Chondrocyte (in vitro differentiated cells): Measurements from ENCODE around the gene GZMA. TPM values are rescaled to one million over a fixed set of nuclear protein-coding genes. Genes with fewer than 3 reads are reported as not detected.
"Not testable (repeated sequence)": the region's sequence is repeated elsewhere in the genome, so short reads cannot be mapped to it uniquely, and the experiment has no call there.

Experiments
- DNase-seq: peaks from one replicate; pipeline ENCODE4 v3.0.0; 2021; ENCODE audit warnings: mixed read lengths, low spot score
- H3K27ac Mint-ChIP-seq: one replicate; pipeline ENCODE4 v1.8.0; 2021; ENCODE audit warnings: mild to moderate bottlenecking, moderate library complexity, mixed read lengths; ENCODE audit not compliant: unreplicated experiment
- H3K27me3 Mint-ChIP-seq: 2 replicates; pipeline ENCODE4 v1.8.0; 2021; ENCODE audit warnings: low read depth, mixed read lengths
- H3K36me3 Mint-ChIP-seq: 2 replicates; pipeline ENCODE4 v1.8.0; 2021; ENCODE audit warnings: low read depth, mixed read lengths
- H3K4me1 Mint-ChIP-seq: 2 replicates; pipeline ENCODE4 v1.8.0; 2021; ENCODE audit warnings: low read depth, mild to moderate bottlenecking, mixed read lengths
- H3K4me3 Mint-ChIP-seq: one replicate; pipeline ENCODE4 v1.8.0; 2021; ENCODE audit warnings: mild to moderate bottlenecking, moderate library complexity, mixed read lengths; ENCODE audit not compliant: unreplicated experiment
- H3K9me3 Mint-ChIP-seq: 2 replicates; pipeline ENCODE4 v1.8.0; 2021; ENCODE audit warnings: low read depth, mixed read lengths
- total RNA-seq: library from RNA; stranded (reverse); gene quantifications from 3 replicates; pipeline ENCODE4 v1.2.1, GENCODE V29; 2021
- TF ChIP-seq, protein P1 (sequence below): fragments of 200-600 bp; sonication (generic); IDR thresholded peaks from 2 replicates; pipeline ENCODE4 v1.5.0; 2021; ENCODE audit warnings: antibody characterized with exemption, mild to moderate bottlenecking, moderate library complexity

Gene GZMA
- total RNA-seq, 1 donor from 2014 or later: not detected

DNA sequence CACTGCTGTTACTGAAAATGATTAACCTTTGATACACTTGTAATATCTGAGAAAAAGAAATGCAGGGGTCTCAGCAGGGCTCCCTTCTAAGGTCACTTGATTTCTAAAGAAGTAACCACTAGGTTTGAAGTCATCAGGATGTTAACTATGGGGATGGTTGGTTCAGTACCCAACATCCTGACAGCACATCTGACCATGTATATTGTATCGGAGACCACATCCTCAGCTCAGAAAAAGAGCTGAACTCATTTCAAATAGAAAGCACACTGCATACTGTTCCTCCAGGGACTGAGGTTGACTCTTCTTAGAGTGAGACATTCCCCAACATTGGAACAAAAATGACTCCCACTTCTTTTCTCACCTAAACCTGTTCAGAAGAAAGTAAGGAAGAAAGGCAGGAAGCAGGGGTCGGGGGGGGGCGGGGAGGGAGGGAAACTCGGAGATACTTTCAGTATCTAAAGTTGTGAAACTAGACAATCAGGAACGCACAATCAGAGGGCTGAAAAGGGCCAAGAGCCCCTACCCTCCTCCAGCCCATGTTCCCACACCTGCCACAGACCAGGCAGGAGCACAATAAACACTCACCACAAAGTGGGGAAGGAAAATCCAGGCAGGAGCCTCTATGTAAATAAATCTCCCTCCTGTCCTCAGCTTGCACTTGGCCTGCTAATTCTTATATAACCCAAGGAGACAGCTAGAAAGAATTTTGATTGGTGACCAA lies 730 bp upstream of the GZMA start:
- TF ChIP-seq, protein P1, sequence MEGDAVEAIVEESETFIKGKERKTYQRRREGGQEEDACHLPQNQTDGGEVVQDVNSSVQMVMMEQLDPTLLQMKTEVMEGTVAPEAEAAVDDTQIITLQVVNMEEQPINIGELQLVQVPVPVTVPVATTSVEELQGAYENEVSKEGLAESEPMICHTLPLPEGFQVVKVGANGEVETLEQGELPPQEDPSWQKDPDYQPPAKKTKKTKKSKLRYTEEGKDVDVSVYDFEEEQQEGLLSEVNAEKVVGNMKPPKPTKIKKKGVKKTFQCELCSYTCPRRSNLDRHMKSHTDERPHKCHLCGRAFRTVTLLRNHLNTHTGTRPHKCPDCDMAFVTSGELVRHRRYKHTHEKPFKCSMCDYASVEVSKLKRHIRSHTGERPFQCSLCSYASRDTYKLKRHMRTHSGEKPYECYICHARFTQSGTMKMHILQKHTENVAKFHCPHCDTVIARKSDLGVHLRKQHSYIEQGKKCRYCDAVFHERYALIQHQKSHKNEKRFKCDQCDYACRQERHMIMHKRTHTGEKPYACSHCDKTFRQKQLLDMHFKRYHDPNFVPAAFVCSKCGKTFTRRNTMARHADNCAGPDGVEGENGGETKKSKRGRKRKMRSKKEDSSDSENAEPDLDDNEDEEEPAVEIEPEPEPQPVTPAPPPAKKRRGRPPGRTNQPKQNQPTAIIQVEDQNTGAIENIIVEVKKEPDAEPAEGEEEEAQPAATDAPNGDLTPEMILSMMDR: no peak
- H3K4me3 Mint-ChIP-seq: no peak overlapping the region
- peaks cover 20% of the 10 kb centered on the region for H3K9me3 Mint-ChIP-seq
- no peaks in the 10 kb centered on the region for H3K4me1 Mint-ChIP-seq
- no peak for DNase-seq
- no peak overlapping the region for H3K27ac Mint-ChIP-seq
- peaks cover 25% of the 10 kb centered on the region for H3K27me3 Mint-ChIP-seq
- peaks cover 6% of the 10 kb centered on the region for H3K36me3 Mint-ChIP-seq

DNA sequence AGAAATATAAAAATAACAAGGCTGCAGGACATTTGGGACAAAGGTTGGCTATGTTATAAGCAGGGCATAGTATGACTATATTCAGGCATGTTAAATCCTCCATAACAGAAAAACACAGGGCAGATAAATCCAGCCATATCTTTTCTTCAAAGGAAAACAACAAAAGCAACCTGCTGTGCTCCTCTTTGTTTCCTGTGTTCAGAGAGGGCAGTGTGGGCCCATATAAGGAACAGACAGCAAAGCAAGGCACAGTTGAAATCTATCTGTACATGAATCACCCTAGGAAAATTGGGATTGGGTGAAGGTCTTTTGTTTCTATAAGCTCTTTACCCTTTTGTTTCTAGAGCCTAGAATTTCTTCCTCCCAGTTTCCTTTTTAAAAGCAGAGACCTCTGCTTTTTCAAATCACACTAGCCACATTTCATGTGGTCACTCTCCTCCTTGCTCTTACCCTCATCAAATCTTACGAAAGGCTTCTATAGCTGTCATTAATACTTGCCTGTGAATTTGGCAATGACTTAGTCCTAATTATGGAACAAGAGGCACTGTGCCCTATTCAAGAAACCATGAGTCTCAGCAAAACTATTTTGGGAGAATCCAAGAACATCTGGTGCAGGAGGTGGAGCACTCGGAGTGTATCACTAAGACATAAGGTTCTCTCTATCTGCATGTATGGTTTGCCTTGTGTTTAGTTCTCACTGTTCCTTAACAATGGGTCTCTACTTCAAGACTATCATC lies 1.8 kb downstream of the GZMA start:
- DNase-seq: no peak
- Mint-ChIP-seq H3K9me3 (peaks cover 10% of the 10 kb centered on the region), H3K4me3 (no peak overlapping the region), H3K27ac (no peak overlapping the region), H3K36me3 (peaks cover 2% of the 10 kb centered on the region), H3K4me1 (peaks cover 3% of the 10 kb centered on the region), H3K27me3 (peaks cover 12% of the 10 kb centered on the region)
- TF ChIP-seq, protein P1: no peak

GRCh38 chr5:55104946-55105701 lies 2.7 kb downstream of the GZMA start:
- no peak overlapping the region for H3K4me3 Mint-ChIP-seq
- peaks cover 10% of the 10 kb centered on the region for H3K27me3 Mint-ChIP-seq
- peaks cover 5% of the 10 kb centered on the region for H3K9me3 Mint-ChIP-seq
- H3K4me1 Mint-ChIP-seq: peaks cover 3% of the 10 kb centered on the region
- DNase-seq: no peak
- TF ChIP-seq, protein P1: no peak
- no peaks in the 10 kb centered on the region for H3K36me3 Mint-ChIP-seq
- H3K27ac Mint-ChIP-seq: no peak overlapping the region

- H3K27ac Mint-ChIP-seq, H3K4me3 Mint-ChIP-seq, H3K27me3 Mint-ChIP-seq, H3K9me3 Mint-ChIP-seq, H3K36me3 Mint-ChIP-seq, H3K4me1 Mint-ChIP-seq, DNase-seq: not testable (repeated sequence)
These were observed 3.5 kb downstream of the GZMA start for GRCh38 chr5:55105976-55106375.

GRCh38 chr5:55108661-55109060 lies 6.2 kb downstream of the GZMA start:
- no peaks in the 10 kb centered on the region for H3K9me3 Mint-ChIP-seq
- no peak for DNase-seq
- TF ChIP-seq, protein P1: no peak
- H3K36me3 Mint-ChIP-seq: peaks cover 1% of the 10 kb centered on the region
- H3K4me1 Mint-ChIP-seq: peaks cover 3% of the 10 kb centered on the region
- H3K27ac Mint-ChIP-seq: no peak overlapping the region
- no peak overlapping the region for H3K4me3 Mint-ChIP-seq
- H3K27me3 Mint-ChIP-seq: peaks cover 22% of the 10 kb centered on the region
